A549 (cell line): ENCODE data around the gene MAGEA4. TPM values are rescaled to one million over a fixed set of nuclear protein-coding genes. Genes with fewer than 3 reads are reported as not detected.

Experiments
- ATAC-seq, 2 experiments: fragments of 200-7000 bp in 1 of 2; fragments of >200 bp in 1 of 2; cut with Nextera tagmentation in 1 of 2; cut with Tn5 transposase in 1 of 2; 3 replicates each; pipeline versions ENCODE4 v1.8.0 to v1.9.1; 2018 to 2020; ENCODE audit warnings: mild to moderate bottlenecking in 1 of 2, moderate library complexity in 1 of 2
- CTCF ChIA-PET: fragments of 300-600 bp; sonication (Branson Sonifier 250); formaldehyde crosslinking; extraction: SDS; loops from one replicate; lab custom pipeline; 2021; ENCODE audit warnings: antibody characterized with exemption, inconsistent platforms; lab: Yijun Ruan, JAX
- POLR2A ChIA-PET: fragments of 350-600 bp; formaldehyde crosslinking; extraction: SDS; loops from one replicate; lab custom pipeline; 2021; ENCODE audit warnings: antibody characterized with exemption, inconsistent platforms; lab: Yijun Ruan, JAX
- DNase-seq, 2 experiments: peaks; one replicate each; pipeline versions ENCODE4 v3.0.0 to v3.0.0-alpha.2; 2011 to 2016; ENCODE audit warnings: low read depth in 1 of 2, low spot score in 1 of 2
- FAIRE-seq: peaks from 2 replicates; lab custom pipeline; 2011; peaks lifted over from hg19 to GRCh38; lab: Jason Lieb, UNC
- H3K27ac ChIP-seq, 2 experiments: fragments of >200 bp; sonication (Bioruptor Twin); formaldehyde crosslinking; 3 replicates each; pipeline ENCODE4 v1.5.1; 2016 to 2017
- H3K4me1 ChIP-seq: fragments of >200 bp; sonication (Bioruptor Twin); formaldehyde crosslinking; 3 replicates; pipeline ENCODE4 v1.6.1; 2016
- H3K4me2 ChIP-seq: fragments of >200 bp; sonication (Bioruptor Twin); formaldehyde crosslinking; 3 replicates; pipeline ENCODE4 v1.6.1; 2016
- H3K4me3 ChIP-seq: fragments of >200 bp; sonication (Bioruptor Twin); formaldehyde crosslinking; 3 replicates; pipeline ENCODE4 v1.5.1; 2016
- H3K9me3 ChIP-seq: fragments of >200 bp; sonication (Bioruptor Twin); formaldehyde crosslinking; 3 replicates; pipeline ENCODE4 v1.6.1; 2016
- BHLHE40 ChIP-seq: IDR thresholded peaks from 2 replicates; pipeline ENCODE4 v1.6.1; 2012; ENCODE audit warnings: low read depth, low read length, inconsistent platforms
- NR3C1 ChIP-seq: fragments of >200 bp; sonication (Bioruptor Twin); formaldehyde crosslinking; IDR thresholded peaks from 3 replicates; pipeline ENCODE4 v1.6.1; 2017
- WGBS: methylation state at CpG from one replicate; pipeline ENCODE4 v1.1.6; 2017; ENCODE audit errors: missing lambda C conversion rate; 5-methylcytosine and 5-hydroxymethylcytosine counted together
- polyA plus RNA-seq, 4 experiments: library from polyadenylated mRNA; depleted of rRNA in 3 of 4; stranded (reverse); fragments of >200 nt; fragmentation: RNase III in 1 of 4; extraction: RNeasy Plus Mini Kit Qiagen cat#74134 plus additional on column Dnase treatment in 1 of 4; gene quantifications; 2 replicates in 3 of 4; 3 replicates in 1 of 4; pipeline ENCODE4 v1.2.3, GENCODE V29; 2011 to 2017
- TF ChIP-seq, protein P1 (sequence below): fragments of >200 bp; sonication (Bioruptor Twin); formaldehyde crosslinking; IDR thresholded peaks from 3 replicates; pipeline ENCODE4 v1.5.1; 2016
- TF ChIP-seq, protein P2 (sequence below): IDR thresholded peaks from 2 replicates; pipeline ENCODE4 v1.6.1; 2012; ENCODE audit warnings: low read depth, borderline replicate concordance
- TF ChIP-seq, protein P3 (sequence below): fragments of 250-450 bp; sonication (Bioruptor Pico); IDR thresholded peaks from 2 replicates; pipeline ENCODE4 v1.5.0; 2020; ENCODE audit warnings: low read depth, mild to moderate bottlenecking, moderate library complexity

The MAGEA4 gene
- polyA plus RNA-seq, 2 of the 4 experiments (the other 2 are of a cell fraction) = 0.05 TPM; not detected in 1

DNA sequence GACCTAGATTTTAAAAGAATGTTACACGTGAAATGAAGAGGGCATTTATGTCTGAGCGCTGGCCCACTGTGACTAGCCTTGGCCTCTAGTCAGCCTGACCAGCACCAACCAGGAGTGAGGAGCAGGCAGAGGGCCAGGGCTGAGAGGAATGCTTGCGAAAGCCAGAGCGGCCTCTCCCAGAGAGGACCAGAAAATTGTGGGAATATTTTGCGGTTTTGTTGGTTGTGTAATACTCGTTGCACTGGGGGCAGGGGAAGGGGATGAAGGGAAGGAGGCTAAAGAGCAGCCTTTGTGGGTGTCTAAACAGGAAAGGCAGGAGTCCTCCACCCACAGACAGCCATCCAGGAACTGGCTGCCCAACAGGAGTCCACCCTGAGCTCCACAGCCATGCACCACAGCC lies 58.0 kb downstream of the MAGEA4 start (continued):
- TF ChIP-seq, protein P1, sequence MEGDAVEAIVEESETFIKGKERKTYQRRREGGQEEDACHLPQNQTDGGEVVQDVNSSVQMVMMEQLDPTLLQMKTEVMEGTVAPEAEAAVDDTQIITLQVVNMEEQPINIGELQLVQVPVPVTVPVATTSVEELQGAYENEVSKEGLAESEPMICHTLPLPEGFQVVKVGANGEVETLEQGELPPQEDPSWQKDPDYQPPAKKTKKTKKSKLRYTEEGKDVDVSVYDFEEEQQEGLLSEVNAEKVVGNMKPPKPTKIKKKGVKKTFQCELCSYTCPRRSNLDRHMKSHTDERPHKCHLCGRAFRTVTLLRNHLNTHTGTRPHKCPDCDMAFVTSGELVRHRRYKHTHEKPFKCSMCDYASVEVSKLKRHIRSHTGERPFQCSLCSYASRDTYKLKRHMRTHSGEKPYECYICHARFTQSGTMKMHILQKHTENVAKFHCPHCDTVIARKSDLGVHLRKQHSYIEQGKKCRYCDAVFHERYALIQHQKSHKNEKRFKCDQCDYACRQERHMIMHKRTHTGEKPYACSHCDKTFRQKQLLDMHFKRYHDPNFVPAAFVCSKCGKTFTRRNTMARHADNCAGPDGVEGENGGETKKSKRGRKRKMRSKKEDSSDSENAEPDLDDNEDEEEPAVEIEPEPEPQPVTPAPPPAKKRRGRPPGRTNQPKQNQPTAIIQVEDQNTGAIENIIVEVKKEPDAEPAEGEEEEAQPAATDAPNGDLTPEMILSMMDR = no peak
- TF ChIP-seq, protein P2, sequence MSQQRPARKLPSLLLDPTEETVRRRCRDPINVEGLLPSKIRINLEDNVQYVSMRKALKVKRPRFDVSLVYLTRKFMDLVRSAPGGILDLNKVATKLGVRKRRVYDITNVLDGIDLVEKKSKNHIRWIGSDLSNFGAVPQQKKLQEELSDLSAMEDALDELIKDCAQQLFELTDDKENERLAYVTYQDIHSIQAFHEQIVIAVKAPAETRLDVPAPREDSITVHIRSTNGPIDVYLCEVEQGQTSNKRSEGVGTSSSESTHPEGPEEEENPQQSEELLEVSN = no peak
- TF ChIP-seq, protein P3, sequence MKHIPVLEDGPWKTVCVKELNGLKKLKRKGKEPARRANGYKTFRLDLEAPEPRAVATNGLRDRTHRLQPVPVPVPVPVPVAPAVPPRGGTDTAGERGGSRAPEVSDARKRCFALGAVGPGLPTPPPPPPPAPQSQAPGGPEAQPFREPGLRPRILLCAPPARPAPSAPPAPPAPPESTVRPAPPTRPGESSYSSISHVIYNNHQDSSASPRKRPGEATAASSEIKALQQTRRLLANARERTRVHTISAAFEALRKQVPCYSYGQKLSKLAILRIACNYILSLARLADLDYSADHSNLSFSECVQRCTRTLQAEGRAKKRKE (CRISPR knock-in tag) = no peak

DNA sequence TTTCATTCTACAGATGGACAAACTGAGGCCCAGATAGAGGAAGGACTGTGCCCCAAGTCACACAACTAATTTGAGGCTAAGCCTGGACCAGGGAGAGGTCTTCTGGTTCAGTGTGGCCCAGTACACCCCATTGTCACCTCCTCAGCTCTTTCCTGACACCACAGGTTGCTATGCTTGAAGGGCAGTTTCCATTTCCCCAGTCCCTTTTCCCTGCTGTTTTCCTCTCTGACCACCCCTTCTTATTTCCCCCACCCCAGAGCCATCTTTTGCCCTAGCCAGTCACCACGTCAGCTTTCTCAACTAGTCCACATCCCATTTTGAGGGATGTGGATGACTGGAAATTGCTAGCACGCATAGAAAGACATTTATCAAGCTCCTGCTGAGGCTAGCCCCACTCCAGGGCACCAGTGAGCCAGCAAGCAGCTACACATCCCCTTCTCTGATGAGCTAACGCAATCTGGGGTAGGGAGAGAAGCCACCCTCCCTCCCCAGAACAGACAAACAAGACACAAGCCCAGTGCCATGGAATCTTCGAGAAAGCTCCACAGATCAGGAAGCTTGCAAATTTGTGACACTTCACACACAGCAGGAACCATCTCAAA lies 60.5 kb downstream of the MAGEA4 start:
- ChIA-PET POLR2A (interaction anchor here (1.0 to 1.9 kb wide), 6 partner anchors 9 to 220 kb away, joined by 3 to 7 read pairs (median 4); no protein-coding TSS in a partner anchor), CTCF (interaction anchor here (0.7 to 2.9 kb wide), 2 partner anchors 220 to 223 kb away, joined by 4 to 11 read pairs; no protein-coding TSS in a partner anchor)
- no peak; a peak in 1 of 6 replicates for ATAC-seq
- no peaks in the 10 kb centered on the region for H3K9me3 ChIP-seq
- H3K4me3 ChIP-seq = peak overlapping the region; percentile 76
- peak overlapping the region; percentile 96 to 97 for H3K27ac ChIP-seq
- peak overlapping the region; percentile 98 for H3K4me2 ChIP-seq
- no peak for DNase-seq
- peak; percentile 89 for FAIRE-seq
- no peak for TF ChIP-seq NR3C1
- TF ChIP-seq, protein P2 = 0 out of 2 replicates have a peak, but pooled peaks have one; percentile 7
- peaks cover 42% of the 10 kb centered on the region for H3K4me1 ChIP-seq
- 16% methylated on average over 3 of the region's 4 CpGs for WGBS

DNA sequence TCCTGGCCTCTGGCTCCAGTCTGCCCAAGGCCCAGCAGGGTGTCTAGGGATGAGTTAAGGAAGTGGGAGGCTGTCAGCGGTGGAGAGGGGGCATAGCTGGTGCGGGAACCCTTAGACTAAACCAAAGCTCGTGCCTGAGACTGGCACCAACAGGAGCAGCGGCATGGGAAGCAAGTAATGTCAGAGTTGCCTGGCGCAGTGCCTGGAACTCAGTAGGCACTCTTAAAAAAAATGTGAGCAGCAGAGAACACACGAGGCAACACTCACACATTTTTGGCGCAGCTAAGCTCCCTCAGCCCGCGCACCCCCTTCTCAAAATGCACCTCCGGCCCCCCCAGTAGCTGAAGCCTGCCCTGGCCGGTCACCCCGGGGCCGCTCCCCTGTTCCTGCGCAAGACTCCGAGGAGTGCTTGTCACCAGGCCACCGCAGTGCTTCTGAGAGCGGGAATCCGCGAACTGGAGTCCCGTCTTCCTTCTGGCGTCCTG lies 61.2 kb downstream of the MAGEA4 start:
- TF ChIP-seq BHLHE40 = no peak
- TF ChIP-seq, protein P2 = peak; percentile 36; the same call in 1 of the 2 replicates
- H3K27ac ChIP-seq = peak overlapping the region; percentile 96 to 97
- CTCF ChIA-PET = interaction anchor here (0.6 to 2.9 kb wide), 3 partner anchors 221 to 576 kb away, joined by 3 to 11 read pairs (median 4); no protein-coding TSS in a partner anchor
- peak; percentile 40 to 45; a peak in 5 of 6 replicates for ATAC-seq
- no peaks in the 10 kb centered on the region for H3K9me3 ChIP-seq
- POLR2A ChIA-PET = interaction anchor here (1.0 to 1.9 kb wide), 5 partner anchors 8 to 221 kb away, joined by 3 to 7 read pairs (median 5); no protein-coding TSS in a partner anchor
- H3K4me2 ChIP-seq = peak overlapping the region; percentile 98
- 4% methylated on average over 9 of the region's 21 CpGs for WGBS
- no peak for FAIRE-seq
- H3K4me1 ChIP-seq = peaks cover 42% of the 10 kb centered on the region
- DNase-seq = no peak
- H3K4me3 ChIP-seq = peak overlapping the region; percentile 76

Other genes with a start within 250 kb of the MAGEA4 start
- not detected in 2 replicates for gene PRRG3, start 217.4 kb upstream of the MAGEA4 start, polyA plus RNA-seq (2011; rRNA removed)
- gene PRRG3, start 217.4 kb upstream of the MAGEA4 start, polyA plus RNA-seq (2017; fragmentation: RNase III; extraction: RNeasy Plus Mini Kit Qiagen cat#74134 plus additional on column Dnase treatment) = not detected in 3 replicates
- gene FATE1, start 196.9 kb upstream of the MAGEA4 start, polyA plus RNA-seq (2011; rRNA removed) = not detected in 2 replicates
- not detected in 3 replicates for gene FATE1, start 196.9 kb upstream of the MAGEA4 start, polyA plus RNA-seq (2017; fragmentation: RNase III; extraction: RNeasy Plus Mini Kit Qiagen cat#74134 plus additional on column Dnase treatment)
- gene CNGA2, start 178.1 kb upstream of the MAGEA4 start, polyA plus RNA-seq (2011; rRNA removed) = not detected in 2 replicates
- not detected in 3 replicates for gene CNGA2, start 178.1 kb upstream of the MAGEA4 start, polyA plus RNA-seq (2017; fragmentation: RNase III; extraction: RNeasy Plus Mini Kit Qiagen cat#74134 plus additional on column Dnase treatment)
- 92.4 and 101 TPM in 2 replicates for gene GABRE, start 61.8 kb downstream of the MAGEA4 start, polyA plus RNA-seq (2011; rRNA removed)
- 60.7 to 80.3 TPM (median 64.0 TPM) in 3 replicates for gene GABRE, start 61.8 kb downstream of the MAGEA4 start, polyA plus RNA-seq (2017; fragmentation: RNase III; extraction: RNeasy Plus Mini Kit Qiagen cat#74134 plus additional on column Dnase treatment)
- 0.04 TPM in 1 of 2 replicates, not detected in the other for gene MAGEA10, start 225.7 kb downstream of the MAGEA4 start, polyA plus RNA-seq (2011; rRNA removed)
- gene MAGEA10, start 225.7 kb downstream of the MAGEA4 start, polyA plus RNA-seq (2017; fragmentation: RNase III; extraction: RNeasy Plus Mini Kit Qiagen cat#74134 plus additional on column Dnase treatment) = not detected in 3 replicates